Measurements from ENCODE around the gene MAP4.

GRCh38 chr3:47949979-47950378, 66.2 kb downstream of the MAP4 start:
- TF ChIP-seq EZH2 (IDR thresholded peaks at IDR 0.05; ENCODE audit: insufficient read depth, poor library complexity, severe bottlenecking), result no peak
- TF ChIP-seq EZH2phosphoT487 (IDR thresholded peaks at IDR 0.05; ENCODE audit: insufficient read depth, low read depth), result no peak

Data from GM23248 (cell line).